ENCODE data around the gene ARHGAP26.

- no peak for TF ChIP-seq REST (IDR thresholded peaks at IDR 0.05; ENCODE audit: insufficient read depth in 1 of 2, low read depth in 2 of 2, low read length in 2 of 2)
- no peak for TF ChIP-seq TAF1 (IDR thresholded peaks at IDR 0.05; ENCODE audit: borderline replicate concordance, insufficient read depth, low read length)
- TF ChIP-seq SIN3A (IDR thresholded peaks at IDR 0.05; ENCODE audit: borderline replicate concordance, insufficient read depth, low read length): no peak
- TF ChIP-seq POLR2AphosphoS5 (IDR thresholded peaks at IDR 0.05; ENCODE audit: low read depth, low read length): no peak
Measured at GRCh38 chr5:143142596-143143435, 372.6 kb downstream of the ARHGAP26 start.

Measured in PFSK-1 (cell line).